Head of caudate nucleus (tissue), 42 donors: ENCODE results near the gene SRMS.
A peak's percentile ranks its signal among the peaks of the same experiment; 100 is the strongest.
"Not testable (repeated sequence)": the region's sequence is repeated elsewhere in the genome, so short reads cannot be mapped to it uniquely, and the experiment has no call there.

Experiments
- DNase-seq, 42 donors: peaks; one replicate each; pipeline versions ENCODE4 v3.0.0 to v3.0.0-alpha.2; 2020 to 2021; ENCODE audit warnings: mixed read lengths in 7 of 42
- intact Hi-C: fragments of 100-400 bp; cut with DNase I; formaldehyde crosslinking; loops from one replicate; pipeline ENCODE4 v1.15.0; 2022

The SRMS gene

GRCh38 chr20:63580796-63581461, 33.4 kb upstream of the SRMS start:
- peak; percentile 42 to 92 (median 73) for DNase-seq

GRCh38 chr20:63579017-63579694, 31.6 kb upstream of the SRMS start:
- intact Hi-C loops = no loop called here
- no peak for DNase-seq

More at GRCh38 chr20:63580796-63581461, 33.4 kb upstream of the SRMS start:
- intact Hi-C loops = no loop called here

GRCh38 chr20:63578224-63579016, 30.9 kb upstream of the SRMS start:
- intact Hi-C loops = no loop called here

GRCh38 chr20:63577317-63577894, 29.9 kb upstream of the SRMS start:
- DNase-seq = peak in 38 of 42 donors; percentile 16 to 83 (median 47)
- intact Hi-C loops = no loop called here

More at GRCh38 chr20:63578224-63579016, 30.9 kb upstream of the SRMS start:
- peak in 1 of 42 donors; percentile 56 for DNase-seq

GRCh38 chr20:63576311-63576710, 28.8 kb upstream of the SRMS start:
- no peak for DNase-seq
- intact Hi-C loops = no loop called here

GRCh38 chr20:63574829-63575743, 27.5 kb upstream of the SRMS start:
- intact Hi-C loops = no loop called here
- DNase-seq = no peak

GRCh38 chr20:63574156-63574828, 26.7 kb upstream of the SRMS start, which contains the start of gene HELZ2:
Gene HELZ2, minus strand, starts transcription at chr20:63574239. Its CDS starts 1,854 bp downstream, at chr20:63572385.
- intact Hi-C loops = no loop called here
- DNase-seq = peak in 34 of 42 donors; percentile 10 to 80 (median 34)

GRCh38 chr20:63573647-63574131, 26.1 kb upstream of the SRMS start:
- intact Hi-C loops = no loop called here
- no peak for DNase-seq

- no peak for DNase-seq
- intact Hi-C loops = no loop called here
Observed at GRCh38 chr20:63572788-63573646, 25.5 kb upstream of the SRMS start.

- no peak for DNase-seq
- intact Hi-C loops = no loop called here
Observed at GRCh38 chr20:63572071-63572787, 24.7 kb upstream of the SRMS start.

- intact Hi-C loops = not testable (repeated sequence)
Observed at GRCh38 chr20:63571087-63571478, 23.5 kb upstream of the SRMS start.

GRCh38 chr20:63570281-63571086, 22.9 kb upstream of the SRMS start:
- DNase-seq = no peak
- intact Hi-C loops = no loop called here

More at GRCh38 chr20:63571087-63571478, 23.5 kb upstream of the SRMS start:
- DNase-seq = not testable (repeated sequence)

- no peak for DNase-seq
- intact Hi-C loops = no loop called here
Observed at GRCh38 chr20:63568986-63569949, 21.7 kb upstream of the SRMS start.
